ENCODE measurements around the gene GATAD2A. TPM values are rescaled to one million over a fixed set of nuclear protein-coding genes. Genes with fewer than 3 reads are reported as not detected.

GATAD2A gene
- total RNA-seq, 2 experiments from 2014 or later: 122 to 135 TPM

GRCh38 chr19:19498255-19498991 lies 92.9 kb downstream of the GATAD2A start:
- Mint-ChIP-seq H3K4me3 (no peak overlapping the region), H3K9me3 (no peaks in the 10 kb centered on the region), H3K27me3 (no peaks in the 10 kb centered on the region), H3K36me3 (ENCODE audit: low read depth) (peaks cover 50% of the 10 kb centered on the region), H3K4me1 (no peaks in the 10 kb centered on the region), H3K27ac (no peak overlapping the region)
- DNase-seq: no peak
- ChIA-PET CTCF (no interaction called here), POLR2A (no interaction called here)

DNA sequence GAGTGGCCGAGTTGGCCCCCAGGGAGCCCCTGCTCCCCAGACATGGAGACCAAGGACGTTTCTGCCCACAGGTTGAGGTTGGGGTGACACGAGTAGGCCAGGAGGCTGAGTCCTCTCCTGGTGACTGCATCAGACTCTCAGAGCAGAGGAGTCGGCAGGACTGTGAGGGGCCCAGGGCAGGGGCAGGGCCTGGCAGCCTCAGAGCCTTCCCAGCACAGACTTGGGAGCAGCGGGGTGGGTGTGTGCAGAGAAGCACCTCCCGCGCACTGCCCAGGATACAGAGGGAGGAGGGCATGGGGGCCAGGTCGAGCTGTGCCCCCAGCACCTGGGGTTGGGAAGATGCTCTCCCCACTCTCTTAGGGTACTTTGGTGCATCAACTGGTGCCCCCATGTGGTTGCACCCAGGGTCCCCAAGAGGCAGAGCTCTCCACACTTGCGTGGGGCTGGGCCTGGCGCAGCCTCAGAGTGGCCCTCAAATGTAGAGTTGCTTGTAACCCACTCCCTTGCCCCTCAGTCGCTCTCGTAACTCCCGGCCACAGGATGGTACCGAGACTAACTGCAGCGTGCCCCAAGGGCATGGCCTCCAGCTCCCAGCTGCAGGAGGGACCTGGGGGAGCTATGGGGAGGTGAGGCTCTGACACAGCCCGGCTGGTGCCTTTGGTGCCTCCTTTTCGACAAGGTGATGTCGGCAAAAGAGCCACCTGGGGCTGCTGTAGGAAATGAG lies 94.0 kb downstream of the GATAD2A start:
- Mint-ChIP-seq H3K9me3 (no peaks in the 10 kb centered on the region), H3K4me1 (no peaks in the 10 kb centered on the region), H3K4me3 (no peak overlapping the region), H3K36me3 (ENCODE audit: low read depth) (peaks cover 48% of the 10 kb centered on the region), H3K27ac (no peak overlapping the region), H3K27me3 (no peaks in the 10 kb centered on the region)
- DNase-seq: no peak
- ChIA-PET CTCF (no interaction called here), POLR2A (no interaction called here)

DNA sequence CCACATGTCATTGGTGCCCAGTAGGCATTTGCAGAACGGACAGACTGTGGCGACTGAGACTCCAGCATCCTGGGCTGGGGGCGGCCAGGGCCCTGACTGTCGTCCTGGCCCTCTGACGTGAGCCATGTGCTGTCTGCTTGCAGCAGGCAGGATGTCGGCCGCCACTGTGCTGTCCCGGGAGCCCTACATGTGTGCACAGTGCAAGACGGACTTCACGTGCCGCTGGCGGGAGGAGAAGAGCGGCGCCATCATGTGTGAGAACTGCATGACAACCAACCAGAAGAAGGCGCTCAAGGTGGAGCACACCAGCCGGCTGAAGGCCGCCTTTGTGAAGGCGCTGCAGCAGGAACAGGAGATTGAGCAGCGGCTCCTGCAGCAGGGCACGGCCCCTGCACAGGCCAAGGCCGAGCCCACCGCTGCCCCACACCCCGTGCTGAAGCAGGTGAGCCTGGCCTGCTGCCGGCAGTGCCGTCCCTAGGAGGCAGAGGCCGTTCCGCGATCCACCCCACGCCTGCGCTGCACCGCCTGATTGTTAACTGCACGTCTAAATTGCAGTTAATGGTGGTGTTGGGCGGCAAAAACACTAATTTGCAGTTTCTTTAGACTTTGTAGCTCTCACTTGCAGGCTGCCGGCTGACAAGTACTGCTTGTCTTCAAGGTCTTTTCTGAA lies 95.6 kb downstream of the GATAD2A start:
- ChIA-PET POLR2A (no interaction called here), CTCF (no interaction called here)
- Mint-ChIP-seq H3K36me3 (ENCODE audit: low read depth) (peaks cover 39% of the 10 kb centered on the region), H3K27ac (no peak overlapping the region), H3K4me3 (no peak overlapping the region), H3K9me3 (no peaks in the 10 kb centered on the region), H3K27me3 (no peaks in the 10 kb centered on the region), H3K4me1 (no peaks in the 10 kb centered on the region)
- no peak for DNase-seq

DNA sequence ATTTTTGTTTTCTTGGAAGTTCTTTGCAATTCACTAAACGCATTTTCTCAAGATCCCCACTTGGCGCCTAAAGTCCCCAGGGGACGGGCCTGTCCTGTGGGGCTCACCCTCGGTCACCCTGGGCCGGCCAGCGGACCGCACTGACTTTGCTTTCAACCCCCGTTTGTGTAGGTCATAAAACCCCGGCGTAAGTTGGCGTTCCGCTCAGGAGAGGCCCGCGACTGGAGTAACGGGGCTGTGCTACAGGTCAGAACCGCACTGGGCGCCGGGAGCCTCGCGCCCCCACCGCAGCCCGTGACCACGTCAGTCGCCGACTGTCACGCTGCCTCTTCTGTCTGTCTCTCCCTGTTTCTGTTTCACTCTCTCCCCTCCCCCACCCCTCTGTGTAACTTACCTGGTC lies 96.3 kb downstream of the GATAD2A start:
- Mint-ChIP-seq H3K4me1 (no peaks in the 10 kb centered on the region), H3K4me3 (no peak overlapping the region), H3K36me3 (ENCODE audit: low read depth) (peaks cover 43% of the 10 kb centered on the region), H3K27me3 (no peaks in the 10 kb centered on the region), H3K9me3 (no peaks in the 10 kb centered on the region), H3K27ac (no peak overlapping the region)
- CTCF ChIA-PET: no interaction called here
- no peak for DNase-seq
- POLR2A ChIA-PET: no interaction called here

- no peak overlapping the region for H3K4me3 Mint-ChIP-seq
- no peak overlapping the region for H3K27ac Mint-ChIP-seq
- peaks cover 44% of the 10 kb centered on the region for H3K36me3 Mint-ChIP-seq (ENCODE audit: low read depth)
- no peak for DNase-seq
- H3K27me3 Mint-ChIP-seq: no peaks in the 10 kb centered on the region
- POLR2A ChIA-PET: no interaction called here
- no peaks in the 10 kb centered on the region for H3K4me1 Mint-ChIP-seq
- CTCF ChIA-PET: no interaction called here
- no peaks in the 10 kb centered on the region for H3K9me3 Mint-ChIP-seq
Observed at GRCh38 chr19:19502281-19502680, 96.8 kb downstream of the GATAD2A start.

- H3K4me3 Mint-ChIP-seq: no peak overlapping the region
- POLR2A ChIA-PET: no interaction called here
- no peak overlapping the region for H3K27ac Mint-ChIP-seq
- peaks cover 41% of the 10 kb centered on the region for H3K36me3 Mint-ChIP-seq (ENCODE audit: low read depth)
- no peaks in the 10 kb centered on the region for H3K9me3 Mint-ChIP-seq
- H3K4me1 Mint-ChIP-seq: no peaks in the 10 kb centered on the region
- no peaks in the 10 kb centered on the region for H3K27me3 Mint-ChIP-seq
- CTCF ChIA-PET: interaction anchor here (0.7 kb wide), 1 partner anchor 82 kb away, joined by 3 read pairs; no protein-coding TSS in a partner anchor
- DNase-seq: no peak
Observed at GRCh38 chr19:19502808-19503602, 97.5 kb downstream of the GATAD2A start.

GRCh38 chr19:19504754-19505668 lies 99.5 kb downstream of the GATAD2A start:
- Mint-ChIP-seq H3K27me3 (no peaks in the 10 kb centered on the region), H3K9me3 (no peaks in the 10 kb centered on the region), H3K4me1 (no peaks in the 10 kb centered on the region), H3K4me3 (no peak overlapping the region), H3K27ac (no peak overlapping the region), H3K36me3 (ENCODE audit: low read depth) (peaks cover 38% of the 10 kb centered on the region)
- CTCF ChIA-PET: interaction anchor here (1.9 kb wide), 1 partner anchor 14 kb away, joined by 8 read pairs; no protein-coding TSS in a partner anchor
- POLR2A ChIA-PET: interaction anchor here (0.6 kb wide), 1 partner anchor 63 kb away, joined by 6 read pairs; no protein-coding TSS in a partner anchor
- no peak for DNase-seq

DNA sequence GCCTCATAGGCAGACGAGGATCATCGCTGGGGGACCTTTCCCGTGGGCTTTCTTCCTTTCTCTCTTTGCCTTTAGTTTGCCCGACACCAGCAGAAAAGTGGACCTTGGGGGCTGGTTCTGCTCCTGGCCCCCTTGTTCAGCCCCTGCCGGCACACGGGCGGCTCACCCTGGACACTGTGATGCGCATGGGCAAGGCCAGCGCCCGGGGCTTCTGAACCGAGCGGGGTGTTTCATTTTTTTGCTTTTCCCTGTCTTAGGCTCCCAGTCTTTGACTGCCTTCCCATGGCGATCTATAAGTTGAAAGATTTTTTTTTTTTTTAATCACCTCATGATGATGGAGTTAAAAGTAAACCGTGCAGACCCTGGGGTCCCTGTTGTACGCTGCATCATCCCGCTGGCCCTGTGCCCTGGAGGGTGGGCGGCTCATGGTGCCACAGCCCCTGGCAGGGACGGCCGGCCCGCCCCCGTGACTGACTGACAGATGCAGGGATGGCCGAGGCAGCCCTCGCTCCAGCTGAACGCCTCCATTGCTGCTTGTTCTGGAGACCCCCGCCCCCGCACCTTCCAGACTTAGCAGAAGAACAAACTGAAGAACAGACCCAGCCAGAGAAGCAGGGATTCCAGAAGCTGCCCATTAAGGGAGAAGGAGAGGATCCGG lies 100.3 kb downstream of the GATAD2A start:
- ChIA-PET CTCF (no interaction called here), POLR2A (no interaction called here)
- H3K9me3 Mint-ChIP-seq: no peaks in the 10 kb centered on the region

GRCh38 chr19:19506592-19506991 lies 101.1 kb downstream of the GATAD2A start:
- Mint-ChIP-seq H3K27me3 (no peaks in the 10 kb centered on the region), H3K4me1 (no peaks in the 10 kb centered on the region), H3K27ac (no peak overlapping the region), H3K36me3 (ENCODE audit: low read depth) (peaks cover 30% of the 10 kb centered on the region), H3K9me3 (no peaks in the 10 kb centered on the region), H3K4me3 (no peak overlapping the region)
- POLR2A ChIA-PET: interaction anchor here (0.6 kb wide), 1 partner anchor 219 kb away, joined by 4 read pairs; no protein-coding TSS in a partner anchor
- no peak for DNase-seq
- CTCF ChIA-PET: interaction anchor here (1.0 kb wide), 1 partner anchor 16 kb away, joined by 3 read pairs; no protein-coding TSS in a partner anchor

More for the DNA sequence above, 100.3 kb downstream of the GATAD2A start:
- DNase-seq: no peak
- H3K27ac Mint-ChIP-seq: peak overlapping the region; percentile 31
- peaks cover 34% of the 10 kb centered on the region for H3K36me3 Mint-ChIP-seq (ENCODE audit: low read depth)
- H3K27me3 Mint-ChIP-seq: no peaks in the 10 kb centered on the region
- H3K4me3 Mint-ChIP-seq: no peak overlapping the region
- H3K4me1 Mint-ChIP-seq: no peaks in the 10 kb centered on the region

DNA sequence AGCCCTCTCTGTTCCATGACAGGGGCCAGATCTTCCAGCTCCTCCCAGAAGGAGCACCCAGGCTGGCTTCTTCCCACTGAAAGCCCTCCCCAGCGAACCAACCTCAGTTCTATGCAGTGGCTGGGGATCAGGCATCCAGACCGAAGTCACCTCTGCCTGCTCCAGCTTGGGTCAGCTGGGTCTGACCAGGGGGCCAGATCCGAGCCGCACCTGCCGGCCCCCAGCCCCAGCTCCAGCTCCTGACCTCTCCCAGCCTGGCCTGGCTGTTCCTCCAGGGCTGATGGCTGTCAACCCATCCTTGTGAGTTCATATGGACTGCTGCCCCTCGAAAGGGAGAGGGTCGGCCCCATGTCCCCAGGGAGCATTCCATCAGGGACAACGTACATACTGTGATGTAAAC lies 101.9 kb downstream of the GATAD2A start:
- H3K4me3 Mint-ChIP-seq: no peak overlapping the region
- CTCF ChIA-PET: interaction anchor here (1.0 kb wide), 1 partner anchor 17 kb away, joined by 3 read pairs; no protein-coding TSS in a partner anchor
- H3K4me1 Mint-ChIP-seq: no peaks in the 10 kb centered on the region
- peaks cover 25% of the 10 kb centered on the region for H3K36me3 Mint-ChIP-seq (ENCODE audit: low read depth)
- H3K27ac Mint-ChIP-seq: no peak overlapping the region
- H3K27me3 Mint-ChIP-seq: no peaks in the 10 kb centered on the region
- no peaks in the 10 kb centered on the region for H3K9me3 Mint-ChIP-seq
- POLR2A ChIA-PET: no interaction called here
- DNase-seq: no peak

DNA sequence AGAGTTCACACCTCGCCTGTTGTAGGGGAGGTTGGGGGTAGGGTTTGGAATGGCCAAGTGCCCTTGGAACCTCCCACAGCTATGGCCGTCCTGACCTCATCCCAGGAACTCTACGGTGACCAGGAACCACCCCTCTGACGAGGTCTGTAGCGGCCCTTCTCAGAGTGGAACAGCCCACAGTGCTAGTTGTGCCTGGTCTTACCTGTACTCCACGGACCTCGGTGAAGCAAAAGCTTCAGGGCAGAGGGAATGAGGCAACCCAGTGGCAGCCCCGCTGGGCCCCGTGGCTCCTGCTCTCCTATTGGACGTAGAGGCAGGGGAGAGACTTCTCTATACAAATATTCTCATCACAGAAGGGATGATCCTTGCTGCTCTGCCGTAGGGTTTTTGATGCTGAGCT lies 102.7 kb downstream of the GATAD2A start:
- H3K9me3 Mint-ChIP-seq: no peaks in the 10 kb centered on the region
- H3K4me3 Mint-ChIP-seq: no peak overlapping the region
- no peaks in the 10 kb centered on the region for H3K27me3 Mint-ChIP-seq
- no peaks in the 10 kb centered on the region for H3K4me1 Mint-ChIP-seq
- POLR2A ChIA-PET: no interaction called here
- CTCF ChIA-PET: interaction anchor here (1.6 kb wide), 1 partner anchor 17 kb away, joined by 9 read pairs; no protein-coding TSS in a partner anchor
- no peak for DNase-seq
- peaks cover 17% of the 10 kb centered on the region for H3K36me3 Mint-ChIP-seq (ENCODE audit: low read depth)
- H3K27ac Mint-ChIP-seq: no peak overlapping the region
